Tibial nerve (tissue), 4 donors: ENCODE data around the gene ZFYVE1. TPM values are rescaled to one million over a fixed set of nuclear protein-coding genes. Genes with fewer than 3 reads are reported as not detected.
"Not testable (repeated sequence)": the region's sequence is repeated elsewhere in the genome, so short reads cannot be mapped to it uniquely, and the experiment has no call there.

Source experiments
- DNase-seq, 2 donors: peaks; one replicate each; pipeline ENCODE4 v3.0.0-alpha.2; 2019; ENCODE audit warnings: low spot score in 2 of 2
- H3K27ac ChIP-seq, 4 donors: fragments of 200-600 bp; sonication (generic) in 3 of 4; one replicate each; pipeline ENCODE4 v1.5.1; 2017 to 2019; ENCODE audit warnings: mild to moderate bottlenecking in 1 of 4
- H3K27me3 ChIP-seq, 2 donors: fragments of 200-600 bp; sonication (generic) in 1 of 2; one replicate each; pipeline versions ENCODE4 v1.5.1 to v1.6.0; 2017 to 2019
- H3K36me3 ChIP-seq, 3 donors: fragments of 200-600 bp; sonication (generic); one replicate each; pipeline ENCODE4 v1.5.1; 2018 to 2019
- H3K4me1 ChIP-seq, 4 donors: fragments of 200-600 bp; sonication (generic) in 3 of 4; one replicate each; pipeline ENCODE4 v1.5.1; 2017 to 2019
- H3K4me3 ChIP-seq, 4 donors: fragments of 200-600 bp; sonication (generic) in 3 of 4; one replicate each; pipeline ENCODE4 v1.5.1; 2017 to 2019; ENCODE audit warnings: mild to moderate bottlenecking in 1 of 4, moderate library complexity in 1 of 4
- H3K9me3 ChIP-seq, 4 donors: fragments of 200-600 bp; sonication (generic) in 3 of 4; one replicate each; pipeline ENCODE4 v1.5.1; 2017 to 2019
- CTCF ChIP-seq, 5 experiments: fragments of 200-600 bp in 3 of 5; fragments of 450-650 bp in 2 of 5; sonication (generic) in 3 of 5; IDR thresholded peaks; one replicate each; pipeline ENCODE4 v1.5.1; 2016 to 2019; ENCODE audit warnings: antibody characterized with exemption in 5 of 5, mild to moderate bottlenecking in 3 of 5, moderate library complexity in 2 of 5
- EP300 ChIP-seq, 2 donors: sonication (generic); formaldehyde crosslinking; IDR thresholded peaks; one replicate each; pipeline ENCODE4 v1.6.1; 2017; ENCODE audit warnings: antibody characterized with exemption in 2 of 2, mild to moderate bottlenecking in 1 of 2
- POLR2A ChIP-seq, 2 donors: fragments of 450-650 bp; IDR thresholded peaks; one replicate each; pipeline ENCODE4 v1.6.1; 2017; ENCODE audit warnings: antibody characterized with exemption in 2 of 2, mild to moderate bottlenecking in 2 of 2, moderate library complexity in 2 of 2
- WGBS, 2 donors: methylation state at CpG; one replicate each; pipeline ENCODE4 v1.1.5; 2018; 5-methylcytosine and 5-hydroxymethylcytosine counted together
- total RNA-seq, 4 donors: library from RNA; depleted of rRNA; stranded (reverse); fragments of >200 nt; gene quantifications; one replicate each; pipeline ENCODE4 v1.1.0, GENCODE V29; 2016

The ZFYVE1 gene
- total RNA-seq, 4 donors from 2014 or later, result 16.5 to 30.3 (median 23.0) TPM

GRCh38 chr14:72958548-72958947, 68.4 kb downstream of the ZFYVE1 start:
- no peaks in the 10 kb centered on the region for H3K4me1 ChIP-seq
- peaks cover 0 to 85% (median 18%) of the 10 kb centered on the region in 3 donors for H3K36me3 ChIP-seq
- 95 to 96% methylated on average over 14 to 15 of the region's 15 CpGs for WGBS, 2 donors
- DNase-seq, result no peak
- H3K27ac ChIP-seq, result no peak overlapping the region
- H3K27me3 ChIP-seq, result no peaks in the 10 kb centered on the region
- TF ChIP-seq CTCF (IDR thresholded peaks at IDR 0.05) (no peak), POLR2A (IDR thresholded peaks at IDR 0.05) (no peak), EP300 (IDR thresholded peaks at IDR 0.05) (no peak)
- H3K4me3 ChIP-seq, result no peak overlapping the region
- no peaks in the 10 kb centered on the region for H3K9me3 ChIP-seq

DNA sequence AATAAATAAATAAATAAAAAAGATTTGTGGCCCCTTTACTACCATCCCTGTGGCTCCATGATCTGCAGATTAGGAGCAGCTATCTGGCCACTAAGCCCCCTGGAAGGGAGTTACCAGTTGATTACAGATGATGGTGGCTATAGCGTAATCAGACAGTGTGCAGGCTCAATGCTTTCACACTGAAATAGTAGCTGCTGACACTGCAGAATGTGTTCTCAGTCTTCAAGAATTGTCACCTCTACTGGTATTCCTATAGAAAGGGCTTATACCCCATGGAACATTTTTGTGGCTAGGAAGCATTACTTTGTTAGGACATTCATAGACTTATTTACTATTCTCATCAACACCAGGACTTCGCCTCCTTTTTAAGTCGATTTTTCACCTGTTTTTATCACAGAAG, 69.7 kb downstream of the ZFYVE1 start:
- H3K36me3 ChIP-seq, result peaks cover 0 to 85% (median 18%) of the 10 kb centered on the region in 3 donors
- no peak for TF ChIP-seq POLR2A (IDR thresholded peaks at IDR 0.05)

DNA sequence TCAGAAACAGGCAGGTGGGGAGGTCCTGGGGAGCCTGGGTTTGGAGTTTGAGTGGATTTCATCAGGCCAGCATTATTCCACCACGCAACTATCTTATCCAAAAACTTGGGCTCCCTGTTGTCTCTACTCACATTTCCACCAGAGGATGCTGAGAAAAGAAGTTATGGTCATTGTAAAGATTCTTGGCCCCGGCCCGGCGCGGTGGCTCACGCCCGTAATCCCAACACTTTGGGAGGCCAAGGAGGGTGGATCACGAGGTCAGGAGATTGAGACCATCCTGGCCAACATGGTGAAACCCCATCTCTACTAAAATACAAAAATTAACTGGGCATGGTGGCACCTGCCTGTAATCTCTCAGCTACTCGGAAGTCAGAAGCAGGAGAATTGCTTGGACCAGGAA, 70.2 kb downstream of the ZFYVE1 start:
- H3K36me3 ChIP-seq, result peaks cover 0 to 85% (median 18%) of the 10 kb centered on the region in 3 donors
- H3K9me3 ChIP-seq, H3K27ac ChIP-seq, DNase-seq, H3K27me3 ChIP-seq, H3K4me3 ChIP-seq, H3K4me1 ChIP-seq: not testable (repeated sequence)
- 95 to 99% methylated on average over 9 of the region's 9 CpGs for WGBS, 2 donors

More for the DNA sequence above, 69.7 kb downstream of the ZFYVE1 start:
- DNase-seq, result no peak
- Histone ChIP-seq H3K4me3 (no peak overlapping the region), H3K27me3 (no peaks in the 10 kb centered on the region), H3K9me3 (no peaks in the 10 kb centered on the region), H3K27ac (no peak overlapping the region), H3K4me1 (no peaks in the 10 kb centered on the region)
- 86 to 90% methylated on average over 3 of the region's 3 CpGs for WGBS, 2 donors

DNA sequence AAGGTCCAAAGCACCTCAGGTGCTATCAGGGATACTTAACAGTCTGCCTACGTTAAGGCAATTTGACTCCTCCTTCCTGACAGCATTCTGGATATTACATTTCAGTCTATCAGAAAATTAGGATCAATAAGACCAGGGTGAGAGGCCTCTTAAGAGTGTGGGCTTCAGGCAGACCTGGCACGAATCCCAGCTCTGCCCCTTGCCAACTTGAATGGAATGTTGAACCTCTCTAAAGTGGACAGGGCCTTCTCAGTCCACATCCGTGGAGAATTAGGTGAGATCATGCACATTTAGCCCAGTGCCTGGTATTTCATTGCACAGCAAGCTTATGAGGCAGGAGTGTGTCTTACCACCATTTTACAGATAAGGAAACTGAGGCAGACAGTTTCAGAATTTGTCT, 74.7 kb downstream of the ZFYVE1 start:
- whole genome bisulfite sequencing, 2 donors, result 66 to 77% methylated on average over 3 of the region's 3 CpGs
- Histone ChIP-seq H3K4me3 (no peak overlapping the region), H3K27me3 (no peaks in the 10 kb centered on the region), H3K4me1 (no peaks in the 10 kb centered on the region), H3K36me3 (peaks cover 0 to 61% (median 16%) of the 10 kb centered on the region in 3 donors), H3K9me3 (no peaks in the 10 kb centered on the region), H3K27ac (no peak overlapping the region)
- TF ChIP-seq EP300 (IDR thresholded peaks at IDR 0.05) (no peak), CTCF (IDR thresholded peaks at IDR 0.05) (no peak), POLR2A (IDR thresholded peaks at IDR 0.05) (no peak)
- no peak for DNase-seq

DNA sequence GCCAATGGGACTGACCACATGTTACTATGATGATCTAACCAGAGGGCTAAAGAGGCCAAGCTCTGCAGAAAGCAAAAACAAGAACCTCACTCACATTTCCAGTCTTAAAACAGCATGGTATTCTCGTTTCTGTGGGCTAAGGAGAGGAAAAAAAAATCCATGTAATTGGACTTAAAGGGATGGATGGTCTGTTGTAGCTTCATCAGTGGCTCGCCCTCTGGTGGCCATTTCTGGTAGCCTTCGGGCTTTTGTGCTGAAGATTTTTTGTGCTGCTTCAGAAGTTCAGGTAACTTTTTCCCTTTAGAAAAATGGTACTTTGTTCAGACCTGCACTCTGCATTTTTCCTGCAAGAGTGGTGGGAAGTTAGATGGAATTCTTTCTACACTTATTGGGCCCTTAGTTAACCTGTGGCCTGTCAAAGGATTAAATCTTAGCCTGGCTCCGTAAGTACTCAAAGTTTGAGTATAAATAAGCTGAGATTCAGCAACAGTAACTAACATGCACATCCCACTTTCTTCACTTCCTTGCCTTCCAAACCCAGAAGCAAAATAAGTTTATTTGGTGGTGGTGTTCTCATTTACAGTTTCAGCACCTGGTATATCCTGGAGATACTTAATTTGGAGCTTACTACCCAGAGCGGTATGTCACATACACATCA, 78.3 kb downstream of the ZFYVE1 start:
- Histone ChIP-seq H3K36me3 (peaks cover 0 to 64% (median 5%) of the 10 kb centered on the region in 3 donors), H3K4me3 (no peak overlapping the region), H3K27ac (no peak overlapping the region), H3K27me3 (no peaks in the 10 kb centered on the region), H3K9me3 (no peaks in the 10 kb centered on the region), H3K4me1 (no peaks in the 10 kb centered on the region)
- WGBS, 2 donors, result 37 to 42% methylated on average over 5 of the region's 5 CpGs
- DNase-seq, result peak; percentile 69 to 87
- TF ChIP-seq POLR2A (IDR thresholded peaks at IDR 0.05) (no peak), EP300 (IDR thresholded peaks at IDR 0.05) (no peak), CTCF (IDR thresholded peaks at IDR 0.05) (peak; percentile 67 to 89 (median 87))

DNA sequence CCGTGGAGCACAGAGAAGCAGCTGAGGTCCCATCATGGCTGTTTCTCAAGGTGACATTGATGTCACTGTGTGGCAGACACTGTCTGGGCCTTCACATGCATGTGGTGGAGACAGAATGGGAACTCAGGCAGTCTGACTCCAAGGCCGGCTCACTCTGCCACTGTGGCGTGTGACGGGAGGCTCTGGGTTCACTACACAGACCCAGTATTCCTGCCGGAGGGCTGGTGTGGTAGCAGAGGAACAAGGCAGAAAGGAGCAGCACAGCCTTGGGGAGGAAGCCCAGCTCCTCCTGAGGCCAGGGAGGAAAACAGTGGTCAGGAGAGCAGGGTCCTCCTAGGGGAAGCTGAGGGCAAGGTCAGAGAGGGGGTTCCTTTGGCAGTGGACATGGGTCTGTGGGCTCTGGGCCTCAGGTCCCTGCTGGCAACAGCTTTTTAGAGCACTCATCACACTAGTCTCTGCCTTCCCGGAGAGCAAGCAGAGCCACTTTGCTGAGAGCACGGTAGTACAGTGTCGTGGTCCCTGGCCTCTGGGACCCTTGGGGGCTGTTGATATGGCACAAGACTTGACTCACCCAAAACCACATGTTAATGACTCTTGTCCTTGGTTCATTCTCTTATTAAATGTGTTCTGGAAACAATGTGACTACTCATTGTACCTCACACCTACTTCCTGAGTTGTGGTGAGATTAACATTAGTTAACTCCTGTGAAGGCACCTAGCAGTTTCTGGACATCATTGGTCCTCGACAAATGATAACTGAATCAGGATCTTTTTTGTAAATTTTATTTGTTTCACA, 79.3 kb downstream of the ZFYVE1 start:
- no peak for TF ChIP-seq CTCF (IDR thresholded peaks at IDR 0.05)
- TF ChIP-seq EP300 (IDR thresholded peaks at IDR 0.05), result no peak
- no peak for TF ChIP-seq POLR2A (IDR thresholded peaks at IDR 0.05)
- Histone ChIP-seq H3K36me3 (peaks cover 3 to 74% (median 11%) of the 10 kb centered on the region in 3 donors), H3K27me3 (no peaks in the 10 kb centered on the region), H3K4me3 (no peak overlapping the region), H3K4me1 (no peaks in the 10 kb centered on the region), H3K9me3 (no peaks in the 10 kb centered on the region), H3K27ac (no peak overlapping the region)
- whole genome bisulfite sequencing, 2 donors, result 82 to 83% methylated on average over 9 of the region's 9 CpGs
- DNase-seq, result no peak
